Effector memory CD4-positive, alpha-beta T cell (primary cell): Measurements from ENCODE around the gene RPS6KA6.

Source experiments
- DNase-seq, 3 donors: peaks; one replicate each; pipeline ENCODE4 v3.0.0-alpha.2; 2020
- H3K27ac ChIP-seq: 2 replicates; pipeline ENCODE4 v1.7.0; 2013; ENCODE audit warnings: mild to moderate bottlenecking, low read length, moderate library complexity; ENCODE audit not compliant: insufficient read depth, poor library complexity, severe bottlenecking
- H3K27me3 ChIP-seq: replicated peaks from 2 replicates; pipeline ENCODE4 v1.7.0; 2013; ENCODE audit warnings: mild to moderate bottlenecking, low read length; ENCODE audit not compliant: insufficient read depth, control insufficient read depth, poor library complexity, severe bottlenecking
- H3K36me3 ChIP-seq: 2 replicates; pipeline ENCODE4 v1.7.0; 2013; ENCODE audit warnings: mild to moderate bottlenecking, low read length, moderate library complexity; ENCODE audit not compliant: control insufficient read depth, insufficient read depth
- H3K4me1 ChIP-seq: 2 replicates; pipeline ENCODE4 v1.7.0; 2013; ENCODE audit warnings: low read length, mild to moderate bottlenecking; ENCODE audit not compliant: control insufficient read depth, insufficient read depth, poor library complexity, severe bottlenecking
- H3K4me3 ChIP-seq: 2 replicates; pipeline ENCODE4 v1.7.0; 2013; ENCODE audit warnings: low read length, low read depth, mild to moderate bottlenecking; ENCODE audit not compliant: insufficient read depth, poor library complexity, severe bottlenecking
- H3K9me3 ChIP-seq: 2 replicates; pipeline ENCODE4 v1.7.0; 2013; ENCODE audit warnings: mild to moderate bottlenecking, low read length, moderate library complexity; ENCODE audit not compliant: control insufficient read depth

Gene RPS6KA6

GRCh38 chrX:84168574-84168973, 19.4 kb downstream of the RPS6KA6 start:
- Histone ChIP-seq H3K4me1 (no peaks in the 10 kb centered on the region), H3K27ac (no peak overlapping the region), H3K27me3 (no peaks in the 10 kb centered on the region), H3K4me3 (no peak overlapping the region), H3K9me3 (no peaks in the 10 kb centered on the region), H3K36me3 (no peaks in the 10 kb centered on the region)
- no peak for DNase-seq

- Histone ChIP-seq H3K36me3 (no peaks in the 10 kb centered on the region), H3K4me3 (no peak overlapping the region), H3K9me3 (no peaks in the 10 kb centered on the region), H3K4me1 (no peaks in the 10 kb centered on the region), H3K27ac (no peak overlapping the region), H3K27me3 (no peaks in the 10 kb centered on the region)
- DNase-seq, result no peak
These were observed 19.9 kb downstream of the RPS6KA6 start for GRCh38 chrX:84168095-84168494.

GRCh38 chrX:84165711-84166110, 22.3 kb downstream of the RPS6KA6 start:
- DNase-seq, result no peak
- H3K36me3 ChIP-seq, result no peaks in the 10 kb centered on the region
- no peaks in the 10 kb centered on the region for H3K9me3 ChIP-seq
- H3K27ac ChIP-seq, result no peak overlapping the region
- H3K27me3 ChIP-seq, result no peaks in the 10 kb centered on the region
- H3K4me1 ChIP-seq, result no peaks in the 10 kb centered on the region
- H3K4me3 ChIP-seq, result no peak overlapping the region

- H3K27ac ChIP-seq, result no peak overlapping the region
- H3K4me3 ChIP-seq, result no peak overlapping the region
- no peak for DNase-seq
- no peaks in the 10 kb centered on the region for H3K4me1 ChIP-seq
- H3K9me3 ChIP-seq, result no peaks in the 10 kb centered on the region
- no peaks in the 10 kb centered on the region for H3K36me3 ChIP-seq
- H3K27me3 ChIP-seq, result no peaks in the 10 kb centered on the region
These were observed 25.6 kb downstream of the RPS6KA6 start for GRCh38 chrX:84162401-84162800.

GRCh38 chrX:84161641-84162040, 26.4 kb downstream of the RPS6KA6 start:
- no peaks in the 10 kb centered on the region for H3K36me3 ChIP-seq
- H3K4me1 ChIP-seq, result no peaks in the 10 kb centered on the region
- no peak for DNase-seq
- H3K9me3 ChIP-seq, result no peaks in the 10 kb centered on the region
- H3K27ac ChIP-seq, result no peak overlapping the region
- H3K4me3 ChIP-seq, result no peak overlapping the region
- no peaks in the 10 kb centered on the region for H3K27me3 ChIP-seq

- no peak for DNase-seq
- no peak overlapping the region for H3K4me3 ChIP-seq
These were observed 27.3 kb downstream of the RPS6KA6 start for GRCh38 chrX:84160736-84161135.

GRCh38 chrX:84156821-84157220, 31.2 kb downstream of the RPS6KA6 start:
- Histone ChIP-seq H3K27ac (no peak overlapping the region), H3K27me3 (no peaks in the 10 kb centered on the region), H3K9me3 (no peaks in the 10 kb centered on the region), H3K36me3 (no peaks in the 10 kb centered on the region), H3K4me1 (no peaks in the 10 kb centered on the region), H3K4me3 (no peak overlapping the region)
- DNase-seq, result no peak

More at GRCh38 chrX:84160736-84161135, 27.3 kb downstream of the RPS6KA6 start:
- Histone ChIP-seq H3K4me1 (no peaks in the 10 kb centered on the region), H3K27me3 (no peaks in the 10 kb centered on the region), H3K9me3 (no peaks in the 10 kb centered on the region), H3K27ac (no peak overlapping the region), H3K36me3 (no peaks in the 10 kb centered on the region)

- Histone ChIP-seq H3K9me3 (no peaks in the 10 kb centered on the region), H3K27me3 (no peaks in the 10 kb centered on the region), H3K4me3 (no peak overlapping the region), H3K36me3 (no peaks in the 10 kb centered on the region), H3K4me1 (no peaks in the 10 kb centered on the region), H3K27ac (no peak overlapping the region)
- DNase-seq, result no peak
These were observed 32.1 kb downstream of the RPS6KA6 start for GRCh38 chrX:84155938-84156337.

- H3K27me3 ChIP-seq, result no peaks in the 10 kb centered on the region
- no peaks in the 10 kb centered on the region for H3K4me1 ChIP-seq
- no peak for DNase-seq
- H3K36me3 ChIP-seq, result no peaks in the 10 kb centered on the region
- no peak overlapping the region for H3K4me3 ChIP-seq
- no peaks in the 10 kb centered on the region for H3K9me3 ChIP-seq
- H3K27ac ChIP-seq, result no peak overlapping the region
These were observed 34.5 kb downstream of the RPS6KA6 start for GRCh38 chrX:84153538-84153937.

- Histone ChIP-seq H3K4me3 (no peak overlapping the region), H3K9me3 (no peaks in the 10 kb centered on the region), H3K36me3 (no peaks in the 10 kb centered on the region), H3K27me3 (no peaks in the 10 kb centered on the region), H3K27ac (no peak overlapping the region), H3K4me1 (no peaks in the 10 kb centered on the region)
- no peak for DNase-seq
These were observed 43.0 kb downstream of the RPS6KA6 start for GRCh38 chrX:84144991-84145390.

- Histone ChIP-seq H3K9me3 (no peaks in the 10 kb centered on the region), H3K36me3 (no peaks in the 10 kb centered on the region), H3K4me1 (no peaks in the 10 kb centered on the region), H3K4me3 (no peak overlapping the region), H3K27me3 (no peaks in the 10 kb centered on the region), H3K27ac (no peak overlapping the region)
- no peak for DNase-seq
These were observed 43.7 kb downstream of the RPS6KA6 start for GRCh38 chrX:84144281-84144680.
